Motor neuron (in vitro differentiated cells): ENCODE measurements around the gene BANF2. TPM values are rescaled to one million over a fixed set of nuclear protein-coding genes. Genes with fewer than 3 reads are reported as not detected.

ENCODE experiments used
- ATAC-seq, 8 experiments: fragments of 200-7000 bp; cut with Tn5 transposase; replicated peaks in 6 of 8; 2 replicates each; pipeline ENCODE4 v1.8.0; 2021; ENCODE audit warnings: mild to moderate bottlenecking in 8 of 8, moderate library complexity in 8 of 8
- H3K27ac ChIP-seq, 2 donors: fragments of 250-450 bp; sonication (Bioruptor Pico); 2 replicates each; pipeline ENCODE4 v1.9.0; 2021; ENCODE audit warnings: antibody characterized with exemption in 2 of 2, mild to moderate bottlenecking in 2 of 2, moderate library complexity in 1 of 2
- H3K4me1 ChIP-seq, 2 donors: fragments of 250-450 bp; sonication (Bioruptor Pico); replicated peaks in 1 of 2; 2 replicates each; pipeline ENCODE4 v1.6.1; 2021; ENCODE audit warnings: antibody characterized with exemption in 2 of 2, mild to moderate bottlenecking in 2 of 2, moderate library complexity in 1 of 2
- H3K4me3 ChIP-seq, 5 donors: fragments of 250-450 bp; sonication (Bioruptor Pico); 2 replicates each; pipeline ENCODE4 v1.9.0; 2021; ENCODE audit warnings: antibody characterized with exemption in 5 of 5, mild to moderate bottlenecking in 5 of 5, moderate library complexity in 4 of 5
- WGBS, 10 experiments: fragments of 450-650 bp; shearing (Covaris generic); methylation state at CpG; one replicate each; pipeline ENCODE4 v1.0.0; 2022; 5-methylcytosine and 5-hydroxymethylcytosine counted together
- in situ Hi-C, 9 experiments: fragments of 400-800 bp; cut with MboI; loops; one replicate each; pipeline ENCODE4 v1.15.0; 2021; ENCODE audit warnings: low sequenced_read_pairs in 9 of 9, low pct_unique_long_range_greater_than_20kb in 2 of 9; ENCODE audit not compliant: unreplicated experiment in 9 of 9
- total RNA-seq, 8 experiments: library from RNA; unstranded; fragments of 300-600 nt; gene quantifications; 2 replicates each; pipeline versions ENCODE4 v1.2.3 to v1.2.4, GENCODE V29; 2022

Gene BANF2
- total RNA-seq, 8 experiments from 2014 or later = not detected

GRCh38 chr20:17735206-17735804, 35.5 kb downstream of the BANF2 start:
- 0 to 82% (median 40%) methylated on average over 1 to 7 of the region's 9 CpGs; no CpG with 5 or more reads in 1 of the 10 experiments for WGBS, 10 experiments
- in situ Hi-C loops = no loop called here
- H3K4me3 ChIP-seq = no peak overlapping the region
- no peak overlapping the region for H3K27ac ChIP-seq
- peak; percentile 46 to 97 (median 93) for ATAC-seq
- peaks cover 0 to 4% of the 10 kb centered on the region in 2 donors for H3K4me1 ChIP-seq

GRCh38 chr20:17735959-17736621, 36.3 kb downstream of the BANF2 start:
- in situ Hi-C loops = no loop called here
- WGBS, 10 experiments = 52 to 100% (median 93%) methylated on average over 2 to 4 of the region's 4 CpGs; no CpG with 5 or more reads in 4 of the 10 experiments

GRCh38 chr20:17738154-17738553, 38.4 kb downstream of the BANF2 start:
- Histone ChIP-seq H3K27ac (no peak overlapping the region), H3K4me3 (no peak overlapping the region), H3K4me1 (peaks cover 0 to 4% of the 10 kb centered on the region in 2 donors)
- WGBS, 10 experiments = 0 to 67% (median 31%) methylated on average over 1 to 3 of the region's 3 CpGs
- in situ Hi-C loops = no loop called here
- no peak for ATAC-seq

More at GRCh38 chr20:17735959-17736621, 36.3 kb downstream of the BANF2 start:
- Histone ChIP-seq H3K27ac (no peak overlapping the region), H3K4me3 (no peak overlapping the region), H3K4me1 (peaks cover 0 to 4% of the 10 kb centered on the region in 2 donors)
- ATAC-seq = no peak

- Histone ChIP-seq H3K4me1 (no peaks in the 10 kb centered on the region), H3K27ac (no peak overlapping the region), H3K4me3 (no peak overlapping the region)
- in situ Hi-C loops = no loop called here
- WGBS, 10 experiments = 78 to 92% (median 80%) methylated on average over 1 to 5 of the region's 5 CpGs; no CpG with 5 or more reads in 7 of the 10 experiments
- ATAC-seq = no peak
Measured at GRCh38 chr20:17741220-17741619, 41.5 kb downstream of the BANF2 start.

GRCh38 chr20:17742731-17743130, 43.0 kb downstream of the BANF2 start:
- no peak overlapping the region for H3K27ac ChIP-seq
- ATAC-seq = no peak
- 20 to 86% (median 78%) methylated on average over 1 to 3 of the region's 4 CpGs; no CpG with 5 or more reads in 4 of the 10 experiments for WGBS, 10 experiments
- H3K4me3 ChIP-seq = no peak overlapping the region
- in situ Hi-C loops = no loop called here
- no peaks in the 10 kb centered on the region for H3K4me1 ChIP-seq

- 52 to 100% (median 89%) methylated on average over 2 to 6 of the region's 6 CpGs; no CpG with 5 or more reads in 1 of the 10 experiments for WGBS, 10 experiments
- in situ Hi-C loops = no loop called here
- no peaks in the 10 kb centered on the region for H3K4me1 ChIP-seq
Measured at GRCh38 chr20:17743677-17744076, 43.9 kb downstream of the BANF2 start.

GRCh38 chr20:17747431-17747846, 47.7 kb downstream of the BANF2 start:
- Histone ChIP-seq H3K4me1 (no peaks in the 10 kb centered on the region), H3K27ac (peak overlapping the region in 1 of 2 donors; percentile 39), H3K4me3 (no peak overlapping the region)
- ATAC-seq = peak; percentile 45 to 99 (median 96)
- WGBS, 10 experiments = 0 to 100% (median 40%) methylated on average over 1 to 3 of the region's 4 CpGs; no CpG with 5 or more reads in 5 of the 10 experiments
- in situ Hi-C loops = no loop called here

More at GRCh38 chr20:17743677-17744076, 43.9 kb downstream of the BANF2 start:
- Histone ChIP-seq H3K4me3 (no peak overlapping the region), H3K27ac (no peak overlapping the region)
- no peak for ATAC-seq

- ATAC-seq = no peak
- WGBS, 10 experiments = 79 to 94% (median 88%) methylated on average over 2 to 4 of the region's 5 CpGs; no CpG with 5 or more reads in 1 of the 10 experiments
- Histone ChIP-seq H3K27ac (no peak overlapping the region), H3K4me1 (no peaks in the 10 kb centered on the region), H3K4me3 (no peak overlapping the region)
- in situ Hi-C loops = no loop called here
Measured at GRCh38 chr20:17748279-17748678, 48.5 kb downstream of the BANF2 start.

GRCh38 chr20:17749626-17749977, 49.8 kb downstream of the BANF2 start:
- in situ Hi-C loops = no loop called here
- peak in 3 of 8 experiments; percentile 14 to 33 (median 29) for ATAC-seq
- Histone ChIP-seq H3K4me1 (no peaks in the 10 kb centered on the region), H3K27ac (no peak overlapping the region), H3K4me3 (no peak overlapping the region)
- WGBS, 10 experiments = 0 to 93% (median 53%) methylated on average over 1 to 5 of the region's 5 CpGs; no CpG with 5 or more reads in 2 of the 10 experiments

- H3K4me1 ChIP-seq = no peaks in the 10 kb centered on the region
- no peak overlapping the region for H3K4me3 ChIP-seq
- WGBS, 10 experiments = 59 to 100% (median 92%) methylated on average over 1 to 5 of the region's 15 CpGs; no CpG with 5 or more reads in 3 of the 10 experiments
- no peak overlapping the region for H3K27ac ChIP-seq
- ATAC-seq = peak in 1 of 8 experiments; percentile 5
- in situ Hi-C loops = no loop called here
Measured at GRCh38 chr20:17749978-17750721, 50.4 kb downstream of the BANF2 start.

GRCh38 chr20:17750722-17751045, 50.9 kb downstream of the BANF2 start:
- in situ Hi-C loops = no loop called here
- ATAC-seq = no peak
- Histone ChIP-seq H3K4me1 (no peaks in the 10 kb centered on the region), H3K4me3 (no peak overlapping the region), H3K27ac (no peak overlapping the region)
- 83 to 100% (median 94%) methylated on average over 1 to 2 of the region's 2 CpGs; no CpG with 5 or more reads in 6 of the 10 experiments for WGBS, 10 experiments

- in situ Hi-C loops = no loop called here
- no peak overlapping the region for H3K4me3 ChIP-seq
- no peaks in the 10 kb centered on the region for H3K4me1 ChIP-seq
- no peak overlapping the region for H3K27ac ChIP-seq
- 79 to 94% (median 86%) methylated on average over 1 to 8 of the region's 8 CpGs; no CpG with 5 or more reads in 2 of the 10 experiments for WGBS, 10 experiments
- ATAC-seq = no peak
Measured at GRCh38 chr20:17751640-17752039, 51.9 kb downstream of the BANF2 start.

- H3K4me1 ChIP-seq = no peaks in the 10 kb centered on the region
- H3K27ac ChIP-seq = no peak overlapping the region
- peak in 1 of 8 experiments; percentile 68 for ATAC-seq
- 0 to 80% (median 0%) methylated on average over 1 to 2 of the region's 2 CpGs; no CpG with 5 or more reads in 1 of the 10 experiments for WGBS, 10 experiments
- no peak overlapping the region for H3K4me3 ChIP-seq
- in situ Hi-C loops = no loop called here
Measured at GRCh38 chr20:17752459-17752858, 52.7 kb downstream of the BANF2 start.
